Stimulated activated effector memory CD8-positive, alpha-beta T cell treated with anti-CD3 and anti-CD28 coated beads, Interleukin-12 subunit alpha, Interleukin-12 subunit beta, amount 100 ng/mL, for 72 hours (primary cell): ENCODE results near the gene PRAC2.
A peak's percentile ranks its signal among the peaks of the same experiment; 100 is the strongest.

Experiments used
- ATAC-seq: fragments of 150-1000 bp; cut with Tn5 transposase; 2 replicates; pipeline ENCODE4 v1.10.0; 2021
- DNase-seq, 2 donors: peaks; one replicate each; pipeline ENCODE4 v3.0.0; 2021 to 2022; ENCODE audit warnings: low spot score in 2 of 2
- H3K27ac Mint-ChIP-seq: one replicate; pipeline ENCODE4 v1.8.0; 2022; ENCODE audit warnings: mild to moderate bottlenecking, mixed read lengths
- H3K36me3 Mint-ChIP-seq: one replicate; pipeline ENCODE4 v1.8.0; 2022; ENCODE audit warnings: mild to moderate bottlenecking, mixed read lengths
- H3K4me1 Mint-ChIP-seq: one replicate; pipeline ENCODE4 v1.8.0; 2022; ENCODE audit warnings: mixed read lengths
- H3K4me3 Mint-ChIP-seq: one replicate; pipeline ENCODE4 v1.8.0; 2022; ENCODE audit warnings: mild to moderate bottlenecking, mixed read lengths
- H3K9me3 Mint-ChIP-seq: one replicate; pipeline ENCODE4 v1.8.0; 2022; ENCODE audit warnings: mixed read lengths

Gene PRAC2

GRCh38 chr17:48738803-48739526 is 16.0 kb downstream of the PRAC2 start:
- no peak for DNase-seq
- Mint-ChIP-seq H3K9me3 (no peaks in the 10 kb centered on the region), H3K4me1 (peaks cover 12% of the 10 kb centered on the region), H3K36me3 (no peaks in the 10 kb centered on the region), H3K27ac (no peak overlapping the region), H3K4me3 (peak overlapping the region; percentile 61)
- peak; percentile 31 for ATAC-seq

- no peak for ATAC-seq
- no peaks in the 10 kb centered on the region for H3K36me3 Mint-ChIP-seq
- H3K4me1 Mint-ChIP-seq = peaks cover 9% of the 10 kb centered on the region
- H3K4me3 Mint-ChIP-seq = no peak overlapping the region
- H3K9me3 Mint-ChIP-seq = no peaks in the 10 kb centered on the region
- no peak for DNase-seq
- no peak overlapping the region for H3K27ac Mint-ChIP-seq
Observed at GRCh38 chr17:48740537-48740936, 17.6 kb downstream of the PRAC2 start.

GRCh38 chr17:48745381-48746275 is 22.6 kb downstream of the PRAC2 start:
- Mint-ChIP-seq H3K27ac (no peak overlapping the region), H3K36me3 (peaks cover 5% of the 10 kb centered on the region), H3K4me1 (peaks cover 16% of the 10 kb centered on the region), H3K9me3 (no peaks in the 10 kb centered on the region), H3K4me3 (no peak overlapping the region)
- DNase-seq (no peak), ATAC-seq (no peak)

- H3K9me3 Mint-ChIP-seq = no peaks in the 10 kb centered on the region
- ATAC-seq (no peak), DNase-seq (no peak)
- H3K27ac Mint-ChIP-seq = no peak overlapping the region
- H3K4me3 Mint-ChIP-seq = peak overlapping the region; percentile 23
- H3K4me1 Mint-ChIP-seq = peaks cover 20% of the 10 kb centered on the region
- H3K36me3 Mint-ChIP-seq = peaks cover 5% of the 10 kb centered on the region
Observed at GRCh38 chr17:48746916-48747444, 24.0 kb downstream of the PRAC2 start.

GRCh38 chr17:48747445-48748363 is 24.7 kb downstream of the PRAC2 start:
- Mint-ChIP-seq H3K9me3 (no peaks in the 10 kb centered on the region), H3K36me3 (peaks cover 5% of the 10 kb centered on the region), H3K4me1 (peaks cover 24% of the 10 kb centered on the region)

GRCh38 chr17:48748718-48749566 is 26.0 kb downstream of the PRAC2 start:
- Mint-ChIP-seq H3K4me3 (no peak overlapping the region), H3K36me3 (peaks cover 5% of the 10 kb centered on the region), H3K9me3 (no peaks in the 10 kb centered on the region), H3K4me1 (peaks cover 37% of the 10 kb centered on the region), H3K27ac (no peak overlapping the region)
- ATAC-seq = no peak
- no peak for DNase-seq

More at GRCh38 chr17:48747445-48748363, 24.7 kb downstream of the PRAC2 start:
- DNase-seq = peak in 1 of 2 donors; percentile 49
- Mint-ChIP-seq H3K27ac (no peak overlapping the region), H3K4me3 (no peak overlapping the region)
- no peak for ATAC-seq

GRCh38 chr17:48749621-48750553 is 26.9 kb downstream of the PRAC2 start:
- no peak overlapping the region for H3K4me3 Mint-ChIP-seq
- ATAC-seq = no peak
- peaks cover 44% of the 10 kb centered on the region for H3K4me1 Mint-ChIP-seq
- peaks cover 5% of the 10 kb centered on the region for H3K36me3 Mint-ChIP-seq
- no peak for DNase-seq
- H3K27ac Mint-ChIP-seq = no peak overlapping the region
- no peaks in the 10 kb centered on the region for H3K9me3 Mint-ChIP-seq

- H3K27ac Mint-ChIP-seq = no peak overlapping the region
- H3K4me3 Mint-ChIP-seq = no peak overlapping the region
- no peak for DNase-seq
- peaks cover 5% of the 10 kb centered on the region for H3K36me3 Mint-ChIP-seq
- H3K9me3 Mint-ChIP-seq = no peaks in the 10 kb centered on the region
- H3K4me1 Mint-ChIP-seq = peaks cover 39% of the 10 kb centered on the region
- no peak for ATAC-seq
Observed at GRCh38 chr17:48751172-48751571, 28.2 kb downstream of the PRAC2 start.

- no peak overlapping the region for H3K27ac Mint-ChIP-seq
- H3K4me1 Mint-ChIP-seq = peaks cover 33% of the 10 kb centered on the region
- H3K4me3 Mint-ChIP-seq = no peak overlapping the region
- H3K36me3 Mint-ChIP-seq = peaks cover 5% of the 10 kb centered on the region
- H3K9me3 Mint-ChIP-seq = no peaks in the 10 kb centered on the region
- ATAC-seq (no peak), DNase-seq (no peak)
Observed at GRCh38 chr17:48751733-48752398, 28.9 kb downstream of the PRAC2 start.

- Mint-ChIP-seq H3K36me3 (peaks cover 5% of the 10 kb centered on the region), H3K9me3 (no peaks in the 10 kb centered on the region), H3K27ac (no peak overlapping the region), H3K4me1 (peaks cover 29% of the 10 kb centered on the region), H3K4me3 (no peak overlapping the region)
- ATAC-seq (no peak), DNase-seq (no peak)
Observed at GRCh38 chr17:48752399-48753288, 29.7 kb downstream of the PRAC2 start.

- no peak overlapping the region for H3K4me3 Mint-ChIP-seq
- no peak overlapping the region for H3K27ac Mint-ChIP-seq
- DNase-seq (no peak), ATAC-seq (no peak)
- peaks cover 5% of the 10 kb centered on the region for H3K36me3 Mint-ChIP-seq
- no peaks in the 10 kb centered on the region for H3K9me3 Mint-ChIP-seq
- peaks cover 29% of the 10 kb centered on the region for H3K4me1 Mint-ChIP-seq
Observed at GRCh38 chr17:48753794-48754499, 31.0 kb downstream of the PRAC2 start.
